A549 (cell line): Measurements from ENCODE around the gene TPM1. TPM values are rescaled to one million over a fixed set of nuclear protein-coding genes. Genes with fewer than 3 reads are reported as not detected.

ENCODE experiments used
- ATAC-seq, 2 experiments: fragments of 200-7000 bp in 1 of 2; fragments of >200 bp in 1 of 2; cut with Nextera tagmentation in 1 of 2; cut with Tn5 transposase in 1 of 2; 3 replicates each; pipeline versions ENCODE4 v1.8.0 to v1.9.1; 2018 to 2020; ENCODE audit warnings: mild to moderate bottlenecking in 1 of 2, moderate library complexity in 1 of 2
- CTCF ChIA-PET: fragments of 300-600 bp; sonication (Branson Sonifier 250); formaldehyde crosslinking; extraction: SDS; loops from one replicate; lab custom pipeline; 2021; ENCODE audit warnings: antibody characterized with exemption, inconsistent platforms; lab: Yijun Ruan, JAX
- POLR2A ChIA-PET: fragments of 350-600 bp; formaldehyde crosslinking; extraction: SDS; loops from one replicate; lab custom pipeline; 2021; ENCODE audit warnings: antibody characterized with exemption, inconsistent platforms; lab: Yijun Ruan, JAX
- DNase-seq, 2 experiments: peaks; one replicate each; pipeline versions ENCODE4 v3.0.0 to v3.0.0-alpha.2; 2011 to 2016; ENCODE audit warnings: low read depth in 1 of 2, low spot score in 1 of 2
- FAIRE-seq: peaks from 2 replicates; lab custom pipeline; 2011; peaks lifted over from hg19 to GRCh38; lab: Jason Lieb, UNC
- H3K27ac ChIP-seq, 2 experiments: fragments of >200 bp; sonication (Bioruptor Twin); formaldehyde crosslinking; 3 replicates each; pipeline ENCODE4 v1.5.1; 2016 to 2017
- H3K4me1 ChIP-seq: fragments of >200 bp; sonication (Bioruptor Twin); formaldehyde crosslinking; 3 replicates; pipeline ENCODE4 v1.6.1; 2016
- H3K4me2 ChIP-seq: fragments of >200 bp; sonication (Bioruptor Twin); formaldehyde crosslinking; 3 replicates; pipeline ENCODE4 v1.6.1; 2016
- H3K4me3 ChIP-seq: fragments of >200 bp; sonication (Bioruptor Twin); formaldehyde crosslinking; 3 replicates; pipeline ENCODE4 v1.5.1; 2016
- H3K9me3 ChIP-seq: fragments of >200 bp; sonication (Bioruptor Twin); formaldehyde crosslinking; 3 replicates; pipeline ENCODE4 v1.6.1; 2016
- BCL3 ChIP-seq: fragments of >200 bp; sonication (Bioruptor Twin); formaldehyde crosslinking; IDR thresholded peaks from 3 replicates; pipeline ENCODE4 v1.6.1; 2016
- BHLHE40 ChIP-seq: IDR thresholded peaks from 2 replicates; pipeline ENCODE4 v1.6.1; 2012; ENCODE audit warnings: low read depth, low read length, inconsistent platforms
- CBX2 ChIP-seq: fragments of 200-600 bp; sonication (generic); IDR thresholded peaks from 2 replicates; pipeline ENCODE4 v1.6.1; 2016; ENCODE audit warnings: low read depth, mild to moderate bottlenecking, borderline replicate concordance
- CEBPB ChIP-seq, 2 experiments: fragments of >200 bp in 1 of 2; sonication (Bioruptor Twin) in 1 of 2; formaldehyde crosslinking in 1 of 2; IDR thresholded peaks; 2 replicates each; pipeline ENCODE4 v1.6.1; 2012 to 2016
- CHD2 ChIP-seq: fragments of 150-350 bp; IDR thresholded peaks from 2 replicates; pipeline ENCODE4 v1.6.1; 2014; ENCODE audit warnings: low read length; ENCODE audit not compliant: partially characterized antibody
- CTCF ChIP-seq: fragments of >200 bp; sonication (Bioruptor Twin); formaldehyde crosslinking; IDR thresholded peaks from 3 replicates; pipeline ENCODE4 v1.5.1; 2016
- EHF ChIP-seq: fragments of 250-450 bp; sonication (Bioruptor Pico); IDR thresholded peaks from 2 replicates; pipeline ENCODE4 v1.5.0; 2020; ENCODE audit warnings: mild to moderate bottlenecking
- FOSB ChIP-seq: fragments of 250-450 bp; sonication (Bioruptor Pico); IDR thresholded peaks from 2 replicates; pipeline ENCODE4 v1.5.0; 2020; ENCODE audit warnings: mild to moderate bottlenecking, moderate library complexity
- HMGXB4 ChIP-seq: fragments of 250-450 bp; sonication (Bioruptor Pico); IDR thresholded peaks from 2 replicates; pipeline ENCODE4 v1.5.0; 2021; ENCODE audit warnings: mild to moderate bottlenecking, moderate library complexity, borderline replicate concordance
- HOXA7 ChIP-seq: fragments of 250-450 bp; sonication (Bioruptor Pico); IDR thresholded peaks from 2 replicates; pipeline ENCODE4 v1.5.0; 2020; ENCODE audit warnings: mild to moderate bottlenecking, moderate library complexity
- HOXB13 ChIP-seq: fragments of 250-450 bp; sonication (Bioruptor Pico); IDR thresholded peaks from 2 replicates; pipeline ENCODE4 v1.5.0; 2020; ENCODE audit warnings: low read depth, mild to moderate bottlenecking, moderate library complexity
- HOXB5 ChIP-seq: fragments of 250-450 bp; sonication (Bioruptor Pico); IDR thresholded peaks from 2 replicates; pipeline ENCODE4 v1.5.0; 2020; ENCODE audit warnings: mild to moderate bottlenecking, moderate library complexity
- KDM1A ChIP-seq: fragments of 200-600 bp; sonication (generic); IDR thresholded peaks from 2 replicates; pipeline ENCODE4 v1.6.1; 2016; ENCODE audit warnings: low read depth, mild to moderate bottlenecking
- MYC ChIP-seq: IDR thresholded peaks from 2 replicates; pipeline ENCODE4 v1.6.1; 2012; ENCODE audit warnings: mild to moderate bottlenecking, inconsistent platforms, low read length, improper control_type of control experiment, borderline replicate concordance
- NFE2L2 ChIP-seq: fragments of 150-350 bp; conservative IDR thresholded peaks from 2 replicates; pipeline ENCODE4 v1.6.1; 2014; ENCODE audit warnings: low read length
- PBX3 ChIP-seq: IDR thresholded peaks from 2 replicates; pipeline ENCODE4 v1.6.1; 2012
- POLR2A ChIP-seq: IDR thresholded peaks from 2 replicates; pipeline ENCODE4 v1.6.1; 2012; ENCODE audit warnings: mild to moderate bottlenecking, low read length
- POLR2AphosphoS2 ChIP-seq: conservative IDR thresholded peaks from 2 replicates; pipeline ENCODE4 v1.6.1; 2012; ENCODE audit warnings: low read length, improper control_type of control experiment, inconsistent platforms
- RCOR1 ChIP-seq: fragments of 150-350 bp; IDR thresholded peaks from 2 replicates; pipeline ENCODE4 v1.6.1; 2014; ENCODE audit warnings: antibody characterized with exemption, low read length, low read depth
- SMC3 ChIP-seq: fragments of >200 bp; sonication (Bioruptor Twin); formaldehyde crosslinking; IDR thresholded peaks from 3 replicates; pipeline ENCODE4 v1.6.1; 2018; ENCODE audit warnings: inconsistent platforms
- SREBF2 ChIP-seq: fragments of 450-650 bp; IDR thresholded peaks from 2 replicates; pipeline ENCODE4 v1.6.1; 2014; ENCODE audit warnings: mild to moderate bottlenecking, moderate library complexity
- ZC3H11A ChIP-seq: fragments of 450-650 bp; IDR thresholded peaks from 2 replicates; pipeline ENCODE4 v1.6.1; 2014; ENCODE audit warnings: antibody characterized with exemption, mild to moderate bottlenecking
- ZFP36 ChIP-seq: fragments of 450-650 bp; IDR thresholded peaks from 2 replicates; pipeline ENCODE4 v1.6.1; 2014; ENCODE audit warnings: borderline replicate concordance; ENCODE audit not compliant: partially characterized antibody
- ZSCAN20 ChIP-seq: fragments of 250-450 bp; sonication (Bioruptor Pico); IDR thresholded peaks from 2 replicates; pipeline ENCODE4 v1.8.0; 2022; ENCODE audit warnings: mild to moderate bottlenecking, moderate library complexity
- WGBS: methylation state at CpG from one replicate; pipeline ENCODE4 v1.1.6; 2017; ENCODE audit errors: missing lambda C conversion rate; 5-methylcytosine and 5-hydroxymethylcytosine counted together
- polyA plus RNA-seq, 4 experiments: library from polyadenylated mRNA; depleted of rRNA in 3 of 4; stranded (reverse); fragments of >200 nt; fragmentation: RNase III in 1 of 4; extraction: RNeasy Plus Mini Kit Qiagen cat#74134 plus additional on column Dnase treatment in 1 of 4; gene quantifications; 2 replicates in 3 of 4; 3 replicates in 1 of 4; pipeline ENCODE4 v1.2.3, GENCODE V29; 2011 to 2017
- TF ChIP-seq, protein P1 (sequence below): fragments of >200 bp; sonication (Bioruptor Twin); formaldehyde crosslinking; IDR thresholded peaks from 2 replicates; pipeline ENCODE4 v1.6.1; 2016
- TF ChIP-seq, protein P2 (sequence below): fragments of 150-350 bp; IDR thresholded peaks from 2 replicates; pipeline ENCODE4 v1.6.1; 2014; ENCODE audit warnings: low read depth, mild to moderate bottlenecking, low read length
- TF ChIP-seq, protein P3 (sequence below): IDR thresholded peaks from 2 replicates; pipeline ENCODE4 v1.6.1; 2012
- TF ChIP-seq, protein P4 (sequence below): fragments of 450-650 bp; IDR thresholded peaks from 2 replicates; pipeline ENCODE4 v1.6.1; 2014; ENCODE audit warnings: antibody characterized with exemption

TPM1 gene
- polyA plus RNA-seq, 2 of the 4 experiments (the other 2 are of a cell fraction), result 894 to 954 TPM

DNA sequence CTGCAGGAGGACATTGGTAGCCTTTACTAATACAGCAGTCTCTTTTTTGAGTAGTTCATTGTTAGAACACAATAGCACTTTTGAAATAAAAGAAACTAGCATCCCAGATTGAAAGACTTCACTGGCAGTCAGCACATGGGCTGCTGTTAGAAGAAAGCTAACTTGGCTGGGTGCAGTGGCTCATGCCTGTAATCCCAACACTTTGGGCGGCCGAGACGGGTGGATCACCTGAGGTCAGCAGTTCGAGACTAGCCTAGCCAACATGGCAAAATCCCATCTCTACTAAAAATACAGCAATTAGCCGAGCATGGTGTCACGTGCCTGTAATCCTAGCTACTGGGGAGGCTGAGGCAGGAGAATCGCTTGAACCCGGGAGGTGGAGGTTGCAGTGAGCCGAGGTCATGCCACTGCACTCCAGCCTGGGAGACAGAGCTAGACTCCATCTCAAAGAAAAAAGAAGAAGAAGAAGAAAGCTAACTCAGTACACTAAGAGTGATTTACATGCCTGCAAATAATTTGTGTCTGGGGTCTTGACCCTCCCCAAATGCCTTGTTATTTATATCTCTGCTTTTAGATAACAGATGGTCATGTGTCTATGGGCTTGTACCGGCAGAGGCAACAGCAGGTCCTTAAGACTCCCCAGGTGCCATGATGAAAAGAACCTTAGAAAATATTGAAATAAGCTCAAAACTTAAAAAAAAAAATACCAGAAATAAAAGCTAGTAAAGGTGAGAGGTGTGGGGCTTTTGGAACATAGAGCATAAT, 9.7 kb downstream of the TPM1 start:
- H3K4me2 ChIP-seq, result peak overlapping the region; percentile 93
- peak overlapping the region; percentile 94 to 97 for H3K27ac ChIP-seq
- H3K4me3 ChIP-seq, result peak overlapping the region; percentile 1; the same call in 1 of the 3 replicates
- DNase-seq, result no peak
- H3K4me1 ChIP-seq, result peaks cover 86% of the 10 kb centered on the region
- H3K9me3 ChIP-seq, result no peaks in the 10 kb centered on the region
- ATAC-seq, result no peak
- CTCF ChIA-PET, result interaction anchor here (0.6 to 50.6 kb wide), 6 partner anchors 7 to 279 kb away, joined by 3 to 1136 read pairs (median 8); no protein-coding TSS in a partner anchor
- POLR2A ChIA-PET, result no interaction called here
- no peak for FAIRE-seq
- 76% methylated on average over 10 of the region's 10 CpGs for whole genome bisulfite sequencing
- TF ChIP-seq ZC3H11A, result no peak
- no peak for TF ChIP-seq CTCF
- TF ChIP-seq NFE2L2, result no peak
- peak; percentile 83 for TF ChIP-seq FOSB (CRISPR knock-in tag)
- no peak for TF ChIP-seq PBX3
- TF ChIP-seq HOXB13, result peak; percentile 66
- TF ChIP-seq, protein P1, sequence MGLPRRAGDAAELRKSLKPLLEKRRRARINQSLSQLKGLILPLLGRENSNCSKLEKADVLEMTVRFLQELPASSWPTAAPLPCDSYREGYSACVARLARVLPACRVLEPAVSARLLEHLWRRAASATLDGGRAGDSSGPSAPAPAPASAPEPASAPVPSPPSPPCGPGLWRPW, result no peak
- TF ChIP-seq, protein P2, sequence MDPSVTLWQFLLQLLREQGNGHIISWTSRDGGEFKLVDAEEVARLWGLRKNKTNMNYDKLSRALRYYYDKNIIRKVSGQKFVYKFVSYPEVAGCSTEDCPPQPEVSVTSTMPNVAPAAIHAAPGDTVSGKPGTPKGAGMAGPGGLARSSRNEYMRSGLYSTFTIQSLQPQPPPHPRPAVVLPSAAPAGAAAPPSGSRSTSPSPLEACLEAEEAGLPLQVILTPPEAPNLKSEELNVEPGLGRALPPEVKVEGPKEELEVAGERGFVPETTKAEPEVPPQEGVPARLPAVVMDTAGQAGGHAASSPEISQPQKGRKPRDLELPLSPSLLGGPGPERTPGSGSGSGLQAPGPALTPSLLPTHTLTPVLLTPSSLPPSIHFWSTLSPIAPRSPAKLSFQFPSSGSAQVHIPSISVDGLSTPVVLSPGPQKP, result no peak
- TF ChIP-seq POLR2A, result no peak
- no peak for TF ChIP-seq SREBF2
- no peak for TF ChIP-seq ZFP36
- TF ChIP-seq BHLHE40, result no peak
- TF ChIP-seq HOXA7, result no peak
- no peak for TF ChIP-seq HMGXB4 (CRISPR knock-in tag)
- TF ChIP-seq POLR2AphosphoS2, result peak; percentile 71; the same call in 1 of the 2 replicates
- TF ChIP-seq EHF, result peak; percentile 38; the same call in 1 of the 2 replicates
- TF ChIP-seq CBX2, result no peak
- TF ChIP-seq CHD2, result no peak
- TF ChIP-seq, protein P3, sequence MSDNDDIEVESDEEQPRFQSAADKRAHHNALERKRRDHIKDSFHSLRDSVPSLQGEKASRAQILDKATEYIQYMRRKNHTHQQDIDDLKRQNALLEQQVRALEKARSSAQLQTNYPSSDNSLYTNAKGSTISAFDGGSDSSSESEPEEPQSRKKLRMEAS, result no peak
- no peak for TF ChIP-seq BCL3
- no peak for TF ChIP-seq MYC
- TF ChIP-seq ZSCAN20 (CRISPR knock-in tag), result no peak
- TF ChIP-seq, protein P4, sequence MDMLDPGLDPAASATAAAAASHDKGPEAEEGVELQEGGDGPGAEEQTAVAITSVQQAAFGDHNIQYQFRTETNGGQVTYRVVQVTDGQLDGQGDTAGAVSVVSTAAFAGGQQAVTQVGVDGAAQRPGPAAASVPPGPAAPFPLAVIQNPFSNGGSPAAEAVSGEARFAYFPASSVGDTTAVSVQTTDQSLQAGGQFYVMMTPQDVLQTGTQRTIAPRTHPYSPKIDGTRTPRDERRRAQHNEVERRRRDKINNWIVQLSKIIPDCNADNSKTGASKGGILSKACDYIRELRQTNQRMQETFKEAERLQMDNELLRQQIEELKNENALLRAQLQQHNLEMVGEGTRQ, result no peak
- TF ChIP-seq SMC3, result no peak
- TF ChIP-seq RCOR1, result no peak
- no peak for TF ChIP-seq KDM1A
- no peak for TF ChIP-seq HOXB5 (CRISPR knock-in tag)
- TF ChIP-seq CEBPB (IDR thresholded peaks at IDR 0.05), result no peak
